Liver (tissue), 9 donors: ENCODE measurements around the gene CHD3. TPM values are rescaled to one million over a fixed set of nuclear protein-coding genes. Genes with fewer than 3 reads are reported as not detected.
A peak's percentile ranks its signal among the peaks of the same experiment; 100 is the strongest.

Source experiments
- DNase-seq: peaks from one replicate; pipeline ENCODE4 v3.0.0-alpha.2; 2017; ENCODE audit warnings: low spot score
- H3K27ac ChIP-seq, 2 donors: one replicate each; pipeline ENCODE4 v1.7.0; 2013; ENCODE audit warnings: inconsistent platforms in 2 of 2, low read length in 2 of 2, control low read depth in 1 of 2, low read depth in 1 of 2, mild to moderate bottlenecking in 1 of 2
- H3K27me3 ChIP-seq, 4 donors: one replicate each; pipeline versions ENCODE4 v1.6.1 to v1.7.0; 2013; ENCODE audit warnings: low read length in 3 of 4, inconsistent platforms in 1 of 4, mild to moderate bottlenecking in 1 of 4, moderate library complexity in 1 of 4; ENCODE audit not compliant: control insufficient read depth in 4 of 4, insufficient read depth in 4 of 4
- H3K36me3 ChIP-seq, 4 donors: one replicate each; pipeline versions ENCODE4 v1.6.1 to v1.7.0; 2013; ENCODE audit warnings: low read length in 3 of 4, mild to moderate bottlenecking in 3 of 4, low read depth in 1 of 4, moderate library complexity in 1 of 4; ENCODE audit not compliant: control insufficient read depth in 4 of 4, insufficient read depth in 3 of 4
- H3K4me1 ChIP-seq, 4 donors: one replicate each; pipeline versions ENCODE4 v1.6.1 to v1.7.0; 2013; ENCODE audit warnings: low read length in 3 of 4, mild to moderate bottlenecking in 3 of 4, moderate library complexity in 1 of 4; ENCODE audit not compliant: control insufficient read depth in 4 of 4, insufficient read depth in 4 of 4
- H3K4me3 ChIP-seq, 3 donors: one replicate each; pipeline versions ENCODE4 v1.6.1 to v1.7.0; 2013; ENCODE audit warnings: low read length in 3 of 3, control low read depth in 1 of 3, low read depth in 1 of 3, mild to moderate bottlenecking in 1 of 3
- H3K9ac ChIP-seq, 2 donors: one replicate each; pipeline ENCODE4 v1.7.0; 2013; ENCODE audit warnings: low read length in 2 of 2, mild to moderate bottlenecking in 2 of 2, moderate library complexity in 2 of 2, control low read depth in 1 of 2, low read depth in 1 of 2
- H3K9me3 ChIP-seq, 4 donors: one replicate each; pipeline versions ENCODE4 v1.6.1 to v1.7.0; 2013; ENCODE audit warnings: low read length in 3 of 4; ENCODE audit not compliant: control insufficient read depth in 4 of 4
- ATF3 ChIP-seq: IDR thresholded peaks from 2 replicates; pipeline ENCODE4 v1.6.1; 2016; ENCODE audit warnings: antibody characterized with exemption
- CTCF ChIP-seq: fragments of 150-350 bp; IDR thresholded peaks from 2 replicates; pipeline ENCODE4 v1.5.1; 2017; ENCODE audit warnings: improper control_type of control experiment, low read depth, low read length; ENCODE audit not compliant: missing input control
- EGR1 ChIP-seq, 2 donors: IDR thresholded peaks; 2 replicates each; pipeline ENCODE4 v1.6.1; 2016 to 2018; ENCODE audit warnings: antibody characterized with exemption in 2 of 2, low read depth in 2 of 2
- FOXA1 ChIP-seq: IDR thresholded peaks from 2 replicates; pipeline ENCODE4 v1.6.1; 2016; ENCODE audit warnings: antibody characterized with exemption
- FOXA2 ChIP-seq: IDR thresholded peaks from 2 replicates; pipeline ENCODE4 v1.6.1; 2016; ENCODE audit warnings: antibody characterized with exemption
- GABPA ChIP-seq, 2 donors: IDR thresholded peaks in 1 of 2; conservative IDR thresholded peaks in 1 of 2; 2 replicates each; pipeline ENCODE4 v1.6.1; 2016; ENCODE audit warnings: antibody characterized with exemption in 2 of 2, mild to moderate bottlenecking in 1 of 2, moderate library complexity in 1 of 2
- HNF4A ChIP-seq, 2 donors: conservative IDR thresholded peaks; 2 replicates each; pipeline ENCODE4 v1.6.1; 2016; ENCODE audit warnings: antibody characterized with exemption in 2 of 2, mild to moderate bottlenecking in 2 of 2
- HNF4G ChIP-seq: IDR thresholded peaks from 2 replicates; pipeline ENCODE4 v1.6.1; 2016; ENCODE audit warnings: antibody characterized with exemption
- JUND ChIP-seq, 2 donors: IDR thresholded peaks; 2 replicates each; pipeline ENCODE4 v1.6.1; 2016; ENCODE audit warnings: antibody characterized with exemption in 2 of 2
- NR2F2 ChIP-seq: IDR thresholded peaks from 2 replicates; pipeline ENCODE4 v1.6.1; 2016; ENCODE audit warnings: antibody characterized with exemption
- RAD21 ChIP-seq, 2 donors: IDR thresholded peaks; 2 replicates each; pipeline ENCODE4 v1.6.1; 2016; ENCODE audit warnings: antibody characterized with exemption in 2 of 2, mild to moderate bottlenecking in 2 of 2
- REST ChIP-seq: IDR thresholded peaks from 2 replicates; pipeline ENCODE4 v1.6.1; 2016; ENCODE audit warnings: antibody characterized with exemption, mild to moderate bottlenecking
- RXRA ChIP-seq, 2 donors: IDR thresholded peaks; 2 replicates each; pipeline ENCODE4 v1.6.1; 2017 to 2018; ENCODE audit warnings: antibody characterized with exemption in 2 of 2, mild to moderate bottlenecking in 1 of 2
- SP1 ChIP-seq: IDR thresholded peaks from 2 replicates; pipeline ENCODE4 v1.6.1; 2018; ENCODE audit warnings: antibody characterized with exemption, mild to moderate bottlenecking
- TAF1 ChIP-seq: conservative IDR thresholded peaks from 2 replicates; pipeline ENCODE4 v1.6.1; 2016; ENCODE audit warnings: antibody characterized with exemption, mild to moderate bottlenecking
- YY1 ChIP-seq: IDR thresholded peaks from 2 replicates; pipeline ENCODE4 v1.6.1; 2016; ENCODE audit warnings: antibody characterized with exemption, mild to moderate bottlenecking
- WGBS: extraction: QIAGEN DNeasy Blood & Tissue Kit; methylation state at CpG from one replicate; pipeline ENCODE4 v1.1.7; 2013; 5-methylcytosine and 5-hydroxymethylcytosine counted together
- polyA plus RNA-seq, 2 donors: library from polyadenylated mRNA; stranded (reverse) in 1 of 2; unstranded in 1 of 2; fragments of 200-250 nt in 1 of 2; fragments of >200 nt in 1 of 2; fragmentation: Nextera tagmentation in 1 of 2; extraction: Ambion mirVana in 1 of 2; gene quantifications; one replicate each; pipeline versions ENCODE4 v1.2.1 to v1.2.3, GENCODE V29; 2013 to 2015
- total RNA-seq, 2 donors: library from RNA; depleted of rRNA; stranded (reverse); fragments of >200 nt; gene quantifications; one replicate each; pipeline ENCODE4 v1.2.3, GENCODE V29; 2014
- TF ChIP-seq, protein P1 (sequence below): IDR thresholded peaks from 2 replicates; pipeline ENCODE4 v1.6.1; 2016; ENCODE audit warnings: antibody characterized with exemption
- TF ChIP-seq, protein P2 (sequence below): IDR thresholded peaks from 2 replicates; pipeline ENCODE4 v1.6.1; 2016; ENCODE audit warnings: antibody characterized with exemption
- donor health status: healthy.
- donor health status: healthy.
- donor health status: healthy.
- donor health status: healthy.
- donor health status: healthy.

Gene CHD3
- total and polyA plus RNA-seq, 4 donors = 1.9 to 14.4 (median 7.2) TPM

- no peaks in the 10 kb centered on the region for H3K27me3 ChIP-seq
- DNase-seq = peak; percentile 67
- H3K9me3 ChIP-seq = no peaks in the 10 kb centered on the region
- peak overlapping the region; percentile 72 to 89 for H3K27ac ChIP-seq
- TF ChIP-seq HNF4A (conservative IDR thresholded peaks at IDR 0.05) (peak; percentile 54 to 65), NR2F2 (peak; percentile 95), YY1 (peak; percentile 57), GABPA (IDR thresholded peaks at IDR 0.05 in 1 of 2, conservative IDR thresholded peaks at IDR 0.05 in 1 of 2) (no peak), CTCF (peak; percentile 61), RXRA (IDR thresholded peaks at IDR 0.05) (peak; percentile 94 to 95), TAF1 (no peak), REST (peak; percentile 39), RAD21 (IDR thresholded peaks at IDR 0.05) (peak; percentile 49 to 68), JUND (IDR thresholded peaks at IDR 0.05) (peak in 1 of 2 donors; percentile 36), EGR1 (IDR thresholded peaks at IDR 0.05; ENCODE audit: low read depth in 2 of 2) (peak in 1 of 2 donors; percentile 50), HNF4G (no peak), ATF3 (no peak), SP1 (peak; percentile 79), FOXA2 (no peak), FOXA1 (no peak)
- TF ChIP-seq, protein P1, sequence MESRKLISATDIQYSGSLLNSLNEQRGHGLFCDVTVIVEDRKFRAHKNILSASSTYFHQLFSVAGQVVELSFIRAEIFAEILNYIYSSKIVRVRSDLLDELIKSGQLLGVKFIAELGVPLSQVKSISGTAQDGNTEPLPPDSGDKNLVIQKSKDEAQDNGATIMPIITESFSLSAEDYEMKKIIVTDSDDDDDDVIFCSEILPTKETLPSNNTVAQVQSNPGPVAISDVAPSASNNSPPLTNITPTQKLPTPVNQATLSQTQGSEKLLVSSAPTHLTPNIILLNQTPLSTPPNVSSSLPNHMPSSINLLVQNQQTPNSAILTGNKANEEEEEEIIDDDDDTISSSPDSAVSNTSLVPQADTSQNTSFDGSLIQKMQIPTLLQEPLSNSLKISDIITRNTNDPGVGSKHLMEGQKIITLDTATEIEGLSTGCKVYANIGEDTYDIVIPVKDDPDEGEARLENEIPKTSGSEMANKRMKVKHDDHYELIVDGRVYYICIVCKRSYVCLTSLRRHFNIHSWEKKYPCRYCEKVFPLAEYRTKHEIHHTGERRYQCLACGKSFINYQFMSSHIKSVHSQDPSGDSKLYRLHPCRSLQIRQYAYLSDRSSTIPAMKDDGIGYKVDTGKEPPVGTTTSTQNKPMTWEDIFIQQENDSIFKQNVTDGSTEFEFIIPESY = peak; percentile 51
- TF ChIP-seq, protein P2, sequence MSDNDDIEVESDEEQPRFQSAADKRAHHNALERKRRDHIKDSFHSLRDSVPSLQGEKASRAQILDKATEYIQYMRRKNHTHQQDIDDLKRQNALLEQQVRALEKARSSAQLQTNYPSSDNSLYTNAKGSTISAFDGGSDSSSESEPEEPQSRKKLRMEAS = no peak
- peak overlapping the region in 1 of 3 donors; percentile 44 for H3K4me3 ChIP-seq
- H3K36me3 ChIP-seq = peaks cover 0 to 6% (median 0%) of the 10 kb centered on the region in 4 donors
- 36% methylated on average over 11 of the region's 11 CpGs for WGBS
- H3K4me1 ChIP-seq = peaks cover 9 to 46% (median 42%) of the 10 kb centered on the region in 4 donors
- H3K9ac ChIP-seq = no peak overlapping the region
These were observed 772 bp downstream of the CHD3 start for GRCh38 chr17:7889166-7889955.
